Measurements from ENCODE around the gene CLDN1. TPM values are rescaled to one million over a fixed set of nuclear protein-coding genes. Genes with fewer than 3 reads are reported as not detected.
A peak's percentile ranks its signal among the peaks of the same experiment; 100 is the strongest.

The CLDN1 gene, protein sequence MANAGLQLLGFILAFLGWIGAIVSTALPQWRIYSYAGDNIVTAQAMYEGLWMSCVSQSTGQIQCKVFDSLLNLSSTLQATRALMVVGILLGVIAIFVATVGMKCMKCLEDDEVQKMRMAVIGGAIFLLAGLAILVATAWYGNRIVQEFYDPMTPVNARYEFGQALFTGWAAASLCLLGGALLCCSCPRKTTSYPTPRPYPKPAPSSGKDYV
- total RNA-seq = 10 to 100 TPM in 1 of 2 donors, 1 to 10 TPM in 1; 1.4 to 11.4 TPM

DNA sequence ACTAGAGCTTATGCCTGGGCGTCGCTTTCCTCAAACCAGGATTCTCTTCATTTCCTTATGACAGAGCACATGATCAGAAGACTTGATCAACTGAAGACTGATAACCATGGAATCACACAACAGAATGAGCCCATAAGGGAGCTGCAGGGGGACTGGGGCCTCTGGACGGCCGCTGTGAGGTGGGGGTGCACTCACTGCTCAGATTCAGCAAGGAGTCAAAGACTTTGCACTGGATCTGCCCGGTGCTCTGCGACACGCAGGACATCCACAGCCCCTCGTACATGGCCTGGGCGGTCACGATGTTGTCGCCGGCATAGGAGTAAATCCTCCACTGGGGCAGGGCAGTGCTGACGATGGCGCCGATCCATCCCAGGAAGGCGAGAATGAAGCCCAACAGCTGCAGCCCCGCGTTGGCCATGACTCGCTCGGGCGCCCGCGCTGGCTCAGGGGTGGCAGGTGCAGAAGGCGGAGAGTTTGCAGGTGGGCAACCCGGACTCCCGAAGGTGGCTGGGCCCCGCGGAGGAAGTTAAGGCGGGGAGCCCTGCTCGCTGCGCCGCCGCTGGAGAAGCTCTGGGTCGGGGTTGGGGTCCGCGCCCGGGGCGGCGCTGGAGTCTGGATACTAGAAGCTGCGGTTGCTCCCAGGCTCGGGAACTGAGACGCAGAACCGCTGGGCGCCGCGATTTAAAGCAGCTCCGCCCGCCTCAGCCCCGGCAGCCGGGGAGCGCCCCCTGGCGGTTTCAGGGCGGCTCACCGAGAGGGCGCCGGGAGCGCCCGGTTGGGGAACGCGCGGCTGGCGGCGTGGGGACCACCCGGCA is at the start of gene CLDN1:
Gene CLDN1, minus strand, starts transcription at position 658 of the 815 bp plus-strand sequence. Its CDS starts 240 bp downstream, at position 418.
- Mint-ChIP-seq H3K27ac (peak within 1 kb of the TSS; percentile 34 to 47), H3K36me3 (peaks cover 0 to 13% of the 10 kb centered on the region in 2 donors), H3K9me3 (no peaks in the 10 kb centered on the region)
- peak; percentile 67 to 89 for DNase-seq (ENCODE audit: low spot score in 2 of 2)
- ATAC-seq = peak; percentile 71 to 74

GRCh38 chr3:190371152-190371551 is 48.9 kb upstream of the CLDN1 start:
- no peak overlapping the region for H3K27ac Mint-ChIP-seq

GRCh38 chr3:190370369-190370768 is 48.1 kb upstream of the CLDN1 start:
- Mint-ChIP-seq H3K9me3 (no peaks in the 10 kb centered on the region), H3K36me3 (no peaks in the 10 kb centered on the region), H3K27ac (no peak overlapping the region)
- ATAC-seq (no peak), DNase-seq (ENCODE audit: low spot score in 2 of 2) (no peak)

More at GRCh38 chr3:190371152-190371551, 48.9 kb upstream of the CLDN1 start:
- no peak for ATAC-seq
- DNase-seq (ENCODE audit: low spot score in 2 of 2) = no peak
- Mint-ChIP-seq H3K36me3 (no peaks in the 10 kb centered on the region), H3K9me3 (no peaks in the 10 kb centered on the region)

- H3K36me3 Mint-ChIP-seq = no peaks in the 10 kb centered on the region
- DNase-seq (ENCODE audit: low spot score in 2 of 2) (no peak), ATAC-seq (no peak)
- no peak overlapping the region for H3K27ac Mint-ChIP-seq
- no peaks in the 10 kb centered on the region for H3K9me3 Mint-ChIP-seq
These were observed 47.5 kb upstream of the CLDN1 start for GRCh38 chr3:190369668-190370295.

DNA sequence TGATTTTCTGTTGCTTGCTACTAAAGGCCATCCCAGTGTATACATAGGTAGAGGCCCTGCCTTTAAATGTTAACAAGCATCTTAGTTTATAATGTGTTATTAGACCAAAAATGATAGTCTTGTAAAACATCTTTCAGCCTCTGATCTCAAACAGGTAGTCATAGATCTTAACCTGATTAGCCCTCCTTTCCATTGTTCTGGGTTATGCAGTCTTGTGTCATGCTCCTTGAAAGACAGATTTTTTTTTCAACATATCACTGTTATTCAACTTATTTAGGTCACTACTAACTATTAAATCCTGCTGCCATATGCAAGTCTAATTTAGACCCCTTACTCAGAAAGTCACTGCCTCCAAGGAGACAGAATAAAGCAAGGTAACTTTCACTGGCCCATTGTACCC is 46.6 kb upstream of the CLDN1 start:
- H3K36me3 Mint-ChIP-seq = no peaks in the 10 kb centered on the region

DNA sequence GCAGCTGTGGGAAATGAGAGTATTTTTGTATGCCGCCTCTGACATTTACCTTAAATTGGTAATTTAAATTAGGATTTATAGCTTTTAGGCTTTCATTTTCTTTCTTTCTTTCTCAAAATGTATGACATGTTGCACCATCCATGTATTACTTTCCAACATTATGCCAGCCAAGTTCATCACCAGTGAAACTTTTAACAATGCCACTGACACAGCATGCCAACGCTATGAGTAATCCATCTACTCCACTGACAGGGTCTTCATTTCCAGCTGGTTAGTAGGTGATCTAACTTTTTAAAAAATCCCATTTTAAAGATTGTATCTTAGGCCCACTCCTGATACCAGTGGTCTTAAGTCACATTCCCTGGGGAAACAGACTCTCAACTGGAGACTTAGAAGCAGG is 43.9 kb upstream of the CLDN1 start:
- ATAC-seq = no peak
- no peak overlapping the region for H3K27ac Mint-ChIP-seq
- H3K9me3 Mint-ChIP-seq = no peaks in the 10 kb centered on the region
- no peak for DNase-seq (ENCODE audit: low spot score in 2 of 2)
- H3K36me3 Mint-ChIP-seq = no peaks in the 10 kb centered on the region

More for the DNA sequence above, 46.6 kb upstream of the CLDN1 start:
- no peaks in the 10 kb centered on the region for H3K9me3 Mint-ChIP-seq
- H3K27ac Mint-ChIP-seq = no peak overlapping the region
- ATAC-seq (no peak), DNase-seq (ENCODE audit: low spot score in 2 of 2) (no peak)

DNA sequence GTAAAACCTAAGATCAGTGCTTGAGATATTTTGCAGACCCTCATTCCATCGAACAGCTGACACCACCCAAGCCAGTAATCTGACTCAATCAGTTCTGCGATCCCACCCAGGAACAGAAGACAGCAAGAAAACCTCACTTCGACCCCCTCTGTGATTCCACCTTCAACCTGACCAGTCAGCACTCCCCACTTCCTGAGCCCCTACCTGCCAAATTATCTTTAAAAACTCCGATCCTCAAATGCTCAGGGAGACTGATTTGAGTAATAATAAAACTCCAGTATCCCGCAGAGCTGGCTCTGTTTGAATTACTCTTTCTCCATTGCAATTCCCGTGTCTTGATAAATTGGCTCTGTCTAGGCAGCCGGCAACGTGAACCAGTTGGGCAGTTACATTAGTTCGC is 40.0 kb upstream of the CLDN1 start:
- H3K27ac Mint-ChIP-seq = no peak overlapping the region

DNA sequence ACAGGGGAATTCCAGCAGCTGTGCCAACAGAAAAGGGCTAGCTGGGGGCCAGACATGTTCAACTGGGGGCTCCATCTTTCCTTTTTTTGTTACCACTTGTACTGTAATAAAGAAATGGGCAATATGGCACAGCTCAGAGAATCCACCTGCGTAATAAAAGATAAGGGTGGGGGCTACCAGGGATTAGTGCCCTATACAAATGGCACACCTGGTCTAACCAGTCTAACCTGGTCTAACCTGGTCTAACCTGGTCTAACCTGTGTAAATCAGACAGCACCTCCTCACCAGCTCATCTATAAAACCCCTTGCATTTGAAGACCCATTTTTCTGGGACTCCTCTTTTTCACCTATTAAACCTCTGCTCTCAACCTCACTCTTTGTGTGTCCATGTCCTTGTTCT is 39.5 kb upstream of the CLDN1 start:
- Mint-ChIP-seq H3K9me3 (no peaks in the 10 kb centered on the region), H3K36me3 (no peaks in the 10 kb centered on the region), H3K27ac (no peak overlapping the region)
- DNase-seq (ENCODE audit: low spot score in 2 of 2) (no peak), ATAC-seq (no peak)

More for the DNA sequence above, 40.0 kb upstream of the CLDN1 start:
- H3K36me3 Mint-ChIP-seq = no peaks in the 10 kb centered on the region
- no peak for DNase-seq (ENCODE audit: low spot score in 2 of 2)
- H3K9me3 Mint-ChIP-seq = no peaks in the 10 kb centered on the region
- ATAC-seq = no peak

- no peaks in the 10 kb centered on the region for H3K36me3 Mint-ChIP-seq
- no peaks in the 10 kb centered on the region for H3K9me3 Mint-ChIP-seq
- ATAC-seq (no peak), DNase-seq (ENCODE audit: low spot score in 2 of 2) (no peak)
- H3K27ac Mint-ChIP-seq = no peak overlapping the region
These were observed 38.0 kb upstream of the CLDN1 start for GRCh38 chr3:190360228-190360627.

GRCh38 chr3:190359813-190360212 is 37.6 kb upstream of the CLDN1 start:
- H3K36me3 Mint-ChIP-seq = no peaks in the 10 kb centered on the region
- H3K27ac Mint-ChIP-seq = no peak overlapping the region
- H3K9me3 Mint-ChIP-seq = no peaks in the 10 kb centered on the region
- ATAC-seq (no peak), DNase-seq (ENCODE audit: low spot score in 2 of 2) (no peak)

- H3K36me3 Mint-ChIP-seq = no peaks in the 10 kb centered on the region
- H3K9me3 Mint-ChIP-seq = no peaks in the 10 kb centered on the region
- no peak overlapping the region for H3K27ac Mint-ChIP-seq
- DNase-seq (ENCODE audit: low spot score in 2 of 2) = no peak
- no peak for ATAC-seq
These were observed 35.2 kb upstream of the CLDN1 start for GRCh38 chr3:190357468-190357867.

DNA sequence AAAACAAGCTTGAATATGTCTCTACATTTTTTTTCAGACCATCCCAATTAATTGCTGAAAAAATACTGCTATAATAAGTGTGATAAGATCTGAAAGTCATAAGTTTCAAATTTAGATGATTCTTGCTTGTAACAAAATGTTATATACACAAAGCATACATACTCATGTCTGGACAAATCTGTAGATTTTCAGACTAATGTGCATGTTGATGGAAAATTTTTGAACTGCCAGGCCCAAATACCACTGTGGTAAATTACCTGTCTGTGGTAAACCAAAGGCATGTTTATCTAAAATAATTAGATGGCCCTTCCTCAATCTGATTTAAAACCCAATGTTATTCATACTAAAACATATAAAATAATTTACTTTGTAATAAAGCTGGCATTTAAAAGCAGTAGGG is 34.0 kb upstream of the CLDN1 start:
- ATAC-seq (no peak), DNase-seq (ENCODE audit: low spot score in 2 of 2) (no peak)
- H3K9me3 Mint-ChIP-seq = peaks cover 0 to 2% of the 10 kb centered on the region in 2 donors
- no peak overlapping the region for H3K27ac Mint-ChIP-seq
- H3K36me3 Mint-ChIP-seq = no peaks in the 10 kb centered on the region

DNA sequence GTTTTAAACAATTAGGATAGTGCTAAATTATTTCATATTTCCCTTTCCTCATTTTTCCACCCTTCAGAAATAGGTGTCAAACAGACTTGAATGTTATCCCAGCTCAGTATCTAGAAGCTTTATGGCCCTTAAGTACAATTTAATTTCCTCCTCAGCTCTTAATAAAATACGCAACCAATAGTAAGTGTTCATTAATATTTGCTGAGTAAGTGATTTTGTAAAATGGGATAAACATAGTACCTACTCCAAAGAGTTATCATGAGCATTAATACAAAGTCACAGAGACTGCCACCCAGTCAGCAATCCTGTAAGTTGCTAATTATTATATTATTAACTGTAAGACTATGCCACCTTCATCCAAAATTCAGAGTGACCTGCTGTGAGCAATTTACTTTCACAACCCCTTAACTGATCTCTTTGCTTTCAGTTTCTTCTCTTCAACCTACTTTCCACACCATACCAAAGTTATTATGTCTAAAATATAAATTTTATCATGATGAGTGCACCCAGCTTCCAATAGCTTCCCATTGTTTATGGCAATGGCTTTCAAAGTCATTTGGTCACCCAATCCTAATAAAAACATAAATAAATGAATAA is 30.7 kb upstream of the CLDN1 start:
- Mint-ChIP-seq H3K27ac (no peak overlapping the region), H3K36me3 (no peaks in the 10 kb centered on the region), H3K9me3 (peaks cover 0 to 9% of the 10 kb centered on the region in 2 donors)
- no peak for ATAC-seq
- DNase-seq (ENCODE audit: low spot score in 2 of 2) = no peak

DNA sequence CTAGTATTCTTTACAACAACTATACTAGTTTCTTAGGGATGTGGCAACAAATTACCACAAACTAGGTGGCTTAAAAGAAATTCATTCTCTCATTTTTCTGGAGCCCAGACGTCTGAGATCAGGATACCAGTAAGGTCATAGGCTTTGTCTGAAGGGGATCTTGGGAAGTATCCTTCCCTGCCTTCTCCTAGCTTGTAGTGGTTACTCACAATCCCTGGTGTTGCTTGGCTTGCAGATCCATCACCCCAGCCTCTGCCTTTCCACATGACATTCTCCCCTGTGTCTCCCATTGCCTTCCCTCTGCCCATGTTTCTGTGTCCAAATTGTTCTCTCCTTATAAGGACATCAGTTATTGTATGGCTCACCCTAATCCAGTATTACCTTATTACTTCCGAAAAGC is 24.3 kb upstream of the CLDN1 start:
- DNase-seq (ENCODE audit: low spot score in 2 of 2) = no peak
- Mint-ChIP-seq H3K9me3 (peaks cover 0 to 13% of the 10 kb centered on the region in 2 donors), H3K27ac (no peak overlapping the region), H3K36me3 (no peaks in the 10 kb centered on the region)
- ATAC-seq = no peak

DNA sequence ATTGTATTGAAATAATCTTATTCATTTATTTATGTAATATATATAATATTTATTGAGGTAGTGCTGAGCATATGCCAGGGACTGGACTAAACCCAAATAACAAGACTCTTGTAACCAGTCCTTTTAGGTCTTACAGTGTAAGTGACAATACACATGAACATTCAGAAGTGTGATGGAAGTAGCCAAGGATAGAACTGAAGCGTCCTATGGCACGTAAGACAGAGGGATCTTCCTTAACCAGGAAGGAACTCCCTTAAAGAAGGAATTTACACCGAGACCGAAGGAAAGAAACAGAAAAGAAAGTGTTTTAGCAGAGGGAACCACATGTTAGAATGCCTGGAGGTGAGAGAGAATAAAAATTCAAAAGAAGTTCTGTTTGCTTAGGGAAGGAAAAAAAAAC is 23.6 kb upstream of the CLDN1 start:
- no peak for DNase-seq (ENCODE audit: low spot score in 2 of 2)
- no peaks in the 10 kb centered on the region for H3K36me3 Mint-ChIP-seq
- ATAC-seq = no peak
- H3K27ac Mint-ChIP-seq = no peak overlapping the region
- peaks cover 0 to 8% of the 10 kb centered on the region in 2 donors for H3K9me3 Mint-ChIP-seq

DNA sequence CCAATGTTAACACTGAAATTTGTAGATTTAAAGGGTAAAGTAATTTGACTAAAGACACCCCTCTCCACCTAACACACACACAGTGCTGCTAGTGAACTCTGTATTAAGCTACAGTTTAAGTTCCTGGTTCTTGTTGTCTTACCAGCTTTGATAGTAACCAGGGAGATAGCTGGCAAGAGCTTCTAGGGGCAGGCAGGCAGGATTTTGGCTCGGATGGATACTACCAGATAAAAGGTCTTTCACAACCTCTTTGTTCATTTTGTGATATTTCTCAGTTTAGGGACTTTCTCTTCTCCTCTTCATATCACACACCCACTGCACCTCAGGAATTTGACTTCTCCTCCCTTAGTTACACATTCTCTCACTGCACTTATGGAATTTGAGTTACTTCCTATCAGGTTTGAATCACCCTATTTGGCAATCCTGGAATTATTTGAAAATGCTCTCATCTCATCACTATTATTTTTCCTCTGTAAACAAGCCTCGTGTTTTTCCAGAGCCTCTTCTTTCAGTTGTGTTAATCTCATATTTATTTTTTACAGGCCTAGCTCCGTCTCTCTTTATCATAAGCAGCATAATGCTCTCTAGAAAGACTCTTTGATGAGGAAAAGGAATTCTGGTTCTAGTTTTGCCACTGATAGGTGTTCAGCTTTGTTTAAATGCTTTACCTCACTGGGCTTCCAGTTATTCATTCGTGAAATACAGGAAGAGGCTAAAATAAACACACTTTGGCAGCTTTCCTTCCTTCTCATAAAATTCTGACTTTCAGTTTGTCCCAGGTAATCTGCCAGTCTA is 23.0 kb upstream of the CLDN1 start:
- DNase-seq (ENCODE audit: low spot score in 2 of 2) (no peak), ATAC-seq (no peak)
- peaks cover 0 to 13% of the 10 kb centered on the region in 2 donors for H3K9me3 Mint-ChIP-seq

More for the DNA sequence above, 23.0 kb upstream of the CLDN1 start:
- Mint-ChIP-seq H3K36me3 (peaks cover 1 to 6% of the 10 kb centered on the region in 2 donors), H3K27ac (no peak overlapping the region)
